IMR-90 (cell line): ENCODE data around the gene HOXC10. TPM values are rescaled to one million over a fixed set of nuclear protein-coding genes. Genes with fewer than 3 reads are reported as not detected.

ENCODE experiments used
- ATAC-seq: fragments of 200-7000 bp; cut with Tn5 transposase; 2 replicates; pipeline ENCODE4 v1.9.1; 2020; ENCODE audit warnings: low read depth, mild to moderate bottlenecking, moderate library complexity
- BruUV-seq: library from RNA; stranded (reverse); fragments of 400-500 nt; replicated peaks from 2 replicates; lab custom pipeline; 2021; lab: Mats Ljungman, UMichigan
- CTCF ChIA-PET: fragments of 300-600 bp; formaldehyde crosslinking; extraction: SDS; loops from one replicate; lab custom pipeline; 2021; ENCODE audit warnings: antibody characterized with exemption; lab: Yijun Ruan, JAX
- POLR2A ChIA-PET: fragments of 300-600 bp; sonication (Branson Sonifier 250); formaldehyde crosslinking; loops from one replicate; lab custom pipeline; 2022; ENCODE audit warnings: antibody characterized with exemption; ENCODE audit not compliant: unreplicated experiment; lab: Charles Lee
- DNase-seq: peaks from one replicate; pipeline ENCODE4 v3.0.0; 2013
- H2AFZ ChIP-seq: replicated peaks from 2 replicates; pipeline ENCODE3; 2013; ENCODE audit warnings: low read length, mild to moderate bottlenecking; ENCODE audit not compliant: poor library complexity
- H2AK5ac ChIP-seq: 2 replicates; pipeline ENCODE4 v1.6.1; 2013; ENCODE audit warnings: low read depth, low read length, inconsistent platforms
- H2AK9ac ChIP-seq: replicated peaks from 2 replicates; pipeline ENCODE3; 2013; ENCODE audit warnings: mild to moderate bottlenecking, low read depth, low read length, moderate library complexity; ENCODE audit not compliant: poor library complexity
- H2BK120ac ChIP-seq: 2 replicates; pipeline ENCODE4 v1.6.1; 2013; ENCODE audit warnings: low read depth, low read length, inconsistent platforms
- H2BK15ac ChIP-seq: 3 replicates; pipeline ENCODE4 v1.6.1; 2013; ENCODE audit warnings: low read depth, low read length, inconsistent platforms
- H2BK20ac ChIP-seq: 2 replicates; pipeline ENCODE4 v1.6.1; 2013; ENCODE audit warnings: low read depth, mild to moderate bottlenecking, inconsistent platforms, low read length, moderate library complexity
- H2BK5ac ChIP-seq: 2 replicates; pipeline ENCODE4 v1.6.1; 2013; ENCODE audit warnings: mild to moderate bottlenecking, low read depth, low read length, inconsistent platforms; ENCODE audit not compliant: poor library complexity, severe bottlenecking
- H3K14ac ChIP-seq: replicated peaks from 2 replicates; pipeline ENCODE4 v1.6.1; 2013; ENCODE audit warnings: low read depth, low read length, inconsistent platforms
- H3K18ac ChIP-seq: 2 replicates; pipeline ENCODE4 v1.6.1; 2013; ENCODE audit warnings: low read depth, low read length, control low read depth
- H3K23ac ChIP-seq: 2 replicates; pipeline ENCODE4 v1.6.1; 2013; ENCODE audit warnings: low read depth, low read length, inconsistent platforms
- H3K27ac ChIP-seq: 2 replicates; pipeline ENCODE4 v1.5.1; 2013; ENCODE audit warnings: mild to moderate bottlenecking, control low read depth, low read length; ENCODE audit not compliant: insufficient read depth
- H3K27me3 ChIP-seq: 2 replicates; pipeline ENCODE4 v1.6.1; 2013; ENCODE audit warnings: low read length; ENCODE audit not compliant: control insufficient read depth, insufficient read depth
- H3K36me3 ChIP-seq: 2 replicates; pipeline ENCODE4 v1.6.1; 2013; ENCODE audit warnings: low read length, mixed read lengths; ENCODE audit not compliant: control insufficient read depth, insufficient read depth
- H3K4ac ChIP-seq: 2 replicates; pipeline ENCODE4 v1.6.1; 2013; ENCODE audit warnings: low read depth, low read length, inconsistent platforms
- H3K4me1 ChIP-seq: 2 replicates; pipeline ENCODE4 v1.6.1; 2013; ENCODE audit warnings: low read length, mixed read lengths; ENCODE audit not compliant: control insufficient read depth, insufficient read depth
- H3K4me2 ChIP-seq: 2 replicates; pipeline ENCODE4 v1.6.1; 2013; ENCODE audit warnings: low read depth, mild to moderate bottlenecking, control low read depth, low read length, moderate library complexity
- H3K4me3 ChIP-seq: 2 replicates; pipeline ENCODE4 v1.5.1; 2013; ENCODE audit warnings: low read depth, mild to moderate bottlenecking, control low read depth, low read length, moderate library complexity; ENCODE audit not compliant: insufficient read depth
- H3K56ac ChIP-seq: 2 replicates; pipeline ENCODE4 v1.6.1; 2013; ENCODE audit warnings: low read length, inconsistent platforms; ENCODE audit not compliant: insufficient read depth; ENCODE audit errors: extremely low read depth
- H3K79me1 ChIP-seq, 2 experiments: 2 replicates each; pipeline ENCODE4 v1.6.1; 2013; ENCODE audit warnings: low read length in 2 of 2, inconsistent platforms in 1 of 2, low read depth in 1 of 2
- H3K9ac ChIP-seq: 2 replicates; pipeline ENCODE4 v1.6.1; 2013; ENCODE audit warnings: low read depth, low read length, control low read depth
- H3K9me1 ChIP-seq: 2 replicates; pipeline ENCODE4 v1.6.1; 2013; ENCODE audit warnings: low read length, inconsistent platforms; ENCODE audit not compliant: insufficient read depth
- H3K9me3 ChIP-seq: 2 replicates; pipeline ENCODE4 v1.6.1; 2013; ENCODE audit warnings: low read length; ENCODE audit not compliant: control insufficient read depth, insufficient read depth
- H4K20me1 ChIP-seq: 2 replicates; pipeline ENCODE4 v1.6.1; 2013; ENCODE audit warnings: low read length, inconsistent platforms; ENCODE audit not compliant: insufficient read depth
- H4K5ac ChIP-seq: 2 replicates; pipeline ENCODE4 v1.6.1; 2013; ENCODE audit warnings: mild to moderate bottlenecking, low read depth, low read length, control low read depth
- H4K8ac ChIP-seq, 2 experiments: 2 replicates each; pipeline ENCODE4 v1.6.1; 2013; ENCODE audit warnings: low read depth in 2 of 2, low read length in 2 of 2, control low read depth in 1 of 2, inconsistent platforms in 1 of 2
- H4K91ac ChIP-seq: 2 replicates; pipeline ENCODE4 v1.6.1; 2013; ENCODE audit warnings: low read depth, low read length, inconsistent platforms; ENCODE audit not compliant: insufficient read depth
- CEBPB ChIP-seq: IDR thresholded peaks from 2 replicates; pipeline ENCODE4 v1.6.1; 2012; ENCODE audit warnings: low read depth, low read length, improper control_type of control experiment
- CTCF ChIP-seq: conservative IDR thresholded peaks from 2 replicates; pipeline ENCODE4 v1.5.1; 2012; ENCODE audit warnings: mild to moderate bottlenecking, low read depth, low read length, improper control_type of control experiment
- MAZ ChIP-seq: IDR thresholded peaks from 2 replicates; pipeline ENCODE4 v1.6.1; 2012; ENCODE audit warnings: low read depth, mild to moderate bottlenecking, low read length, improper control_type of control experiment, moderate library complexity, borderline replicate concordance
- RCOR1 ChIP-seq: IDR thresholded peaks from 2 replicates; pipeline ENCODE4 v1.6.1; 2012; ENCODE audit warnings: mild to moderate bottlenecking, low read length, improper control_type of control experiment; ENCODE audit not compliant: insufficient replicate concordance
- WGBS, 2 experiments: methylation state at CpG; one replicate each; pipeline versions ENCODE4 v1.1.5 to v1.1.7; 2013; ENCODE audit warnings: missing lambda C conversion rate in 2 of 2; ENCODE audit not compliant: insufficient read length in 1 of 2; ENCODE audit errors: extremely low coverage in 2 of 2; 5-methylcytosine and 5-hydroxymethylcytosine counted together
- dilution Hi-C: fragments of 300-500 bp; cut with HindIII; formaldehyde crosslinking; loops from one replicate; pipeline ENCODE4 v1.14.3; 2018; ENCODE audit warnings: low sequenced_read_pairs; ENCODE audit not compliant: unreplicated experiment
- in situ Hi-C: fragments of 300-500 bp; cut with MboI; formaldehyde crosslinking; loops from 3 replicates; pipeline ENCODE4 v1.14.3; 2019; ENCODE audit warnings: low sequenced_read_pairs, inconsistent platforms, mixed read lengths
- intact Hi-C: fragments of 100-400 bp; cut with micrococcal nuclease; formaldehyde crosslinking; loops from 2 replicates; pipeline ENCODE4 v1.10.0; 2022
- polyA plus RNA-seq, 3 experiments: library from polyadenylated mRNA; depleted of rRNA; stranded (reverse); fragments of >200 nt; gene quantifications; 2 replicates each; pipeline ENCODE4 v1.2.3, GENCODE V29; 2012; ENCODE audit warnings: low replicate concordance in 1 of 3
- total RNA-seq: library from RNA; depleted of rRNA; stranded (reverse); fragments of >200 nt; gene quantifications from 2 replicates; pipeline ENCODE4 v1.2.3, GENCODE V29; 2012

The HOXC10 gene
- total and polyA plus RNA-seq, 2 of the 4 experiments (the other 2 are of a cell fraction): 0.15 TPM; not detected in 1

DNA sequence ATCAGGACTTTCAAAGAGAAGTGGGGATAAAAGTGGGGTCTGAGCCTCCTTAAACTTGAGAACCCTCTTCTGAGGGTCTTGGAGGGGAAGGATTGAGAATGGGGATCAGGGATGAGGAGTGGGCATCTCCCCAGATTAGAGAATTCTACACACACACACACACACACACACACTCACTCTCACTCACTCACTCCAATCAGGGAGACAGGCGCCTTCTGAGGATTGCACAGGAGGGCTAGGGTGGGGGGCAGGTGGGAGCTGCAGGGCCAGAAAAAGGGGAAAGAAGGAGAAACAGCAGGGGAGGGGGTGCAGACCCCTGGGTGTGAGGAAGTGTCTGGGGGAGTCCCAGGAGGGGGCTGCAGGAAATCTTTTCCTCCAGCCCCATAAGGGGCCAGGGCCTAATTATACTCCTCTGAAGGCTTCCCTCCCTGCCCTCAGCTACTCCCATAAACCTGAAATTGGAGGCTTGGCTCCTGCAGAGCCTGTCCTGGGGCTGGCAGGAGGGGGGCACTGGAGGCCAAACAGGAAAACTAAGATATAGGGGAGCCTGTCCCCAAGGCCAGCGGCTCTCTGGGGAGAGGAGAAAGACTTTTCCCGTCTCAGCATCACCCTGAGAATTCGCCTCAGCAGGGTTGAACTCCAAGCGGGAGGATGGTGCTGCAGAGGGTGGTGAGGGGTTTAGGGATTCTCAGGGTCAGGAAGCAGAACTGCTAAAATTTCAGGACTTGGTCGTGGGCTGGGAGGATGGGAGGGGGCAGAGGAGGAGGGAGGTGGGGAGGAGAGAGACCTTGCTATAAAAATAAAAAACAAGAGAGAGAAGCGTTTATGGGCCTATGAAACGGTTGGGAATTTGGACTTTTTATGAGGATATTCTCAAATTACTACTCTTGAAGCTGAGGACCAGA lies 16.6 kb downstream of the HOXC10 start:
- Histone ChIP-seq H3K27ac (no peak overlapping the region), H3K4me2 (no peak overlapping the region)

More for the DNA sequence above, 16.6 kb downstream of the HOXC10 start:
- Histone ChIP-seq H3K79me1 (no peaks in the 10 kb centered on the region), H4K5ac (no peak overlapping the region), H3K18ac (no peak overlapping the region), H4K20me1 (no peaks in the 10 kb centered on the region), H3K56ac (no peak overlapping the region), H4K8ac (no peak overlapping the region), H3K27me3 (peaks cover 96% of the 10 kb centered on the region), H2BK5ac (no peak overlapping the region), H3K9me1 (no peaks in the 10 kb centered on the region), H3K36me3 (no peaks in the 10 kb centered on the region), H3K9ac (no peak overlapping the region), H3K4me1 (no peaks in the 10 kb centered on the region), H3K4me3 (no peak overlapping the region), H3K14ac (no peak overlapping the region), H2AK5ac (no peak overlapping the region), H4K91ac (no peak overlapping the region), H2AK9ac (no peak overlapping the region), H2BK15ac (no peak overlapping the region), H2BK120ac (no peak overlapping the region), H3K4ac (no peak overlapping the region), H2BK20ac (no peak overlapping the region), H2AFZ (no peak overlapping the region), H3K9me3 (peaks cover 8% of the 10 kb centered on the region; the same call in 1 of the 2 replicates), H3K23ac (no peak overlapping the region)
- ChIA-PET CTCF (no interaction called here), POLR2A (interaction anchor here (0.5 kb wide), 1 partner anchor 325 kb away, joined by 5 read pairs; no protein-coding TSS in a partner anchor)
- dilution Hi-C loops: no loop called here
- BruUV-seq: no TSS peak
- in situ Hi-C loops: no loop called here
- intact Hi-C loops: loop anchor here (10.0 kb wide), 1 partner anchor 297 kb away; no protein-coding TSS in a partner anchor
- DNase-seq (no peak), ATAC-seq (no peak)
- TF ChIP-seq RCOR1 (no peak), CEBPB (no peak), CTCF (no peak), MAZ (no peak)
- 10% methylated on average over 4 of the region's 8 CpGs; no CpG with 5 or more reads in 1 of the 2 experiments for WGBS, 2 experiments
